NCI-H128 (cell line): ENCODE results near the gene TGFB1I1.
"Not testable (repeated sequence)": the region's sequence is repeated elsewhere in the genome, so short reads cannot be mapped to it uniquely, and the experiment has no call there.

ENCODE experiments used
- DNase-seq: peaks from one replicate; lab custom pipeline; 2025; ENCODE audit not compliant: unreplicated experiment; lab: John Stamatoyannopoulos, UW

TGFB1I1 gene

DNA sequence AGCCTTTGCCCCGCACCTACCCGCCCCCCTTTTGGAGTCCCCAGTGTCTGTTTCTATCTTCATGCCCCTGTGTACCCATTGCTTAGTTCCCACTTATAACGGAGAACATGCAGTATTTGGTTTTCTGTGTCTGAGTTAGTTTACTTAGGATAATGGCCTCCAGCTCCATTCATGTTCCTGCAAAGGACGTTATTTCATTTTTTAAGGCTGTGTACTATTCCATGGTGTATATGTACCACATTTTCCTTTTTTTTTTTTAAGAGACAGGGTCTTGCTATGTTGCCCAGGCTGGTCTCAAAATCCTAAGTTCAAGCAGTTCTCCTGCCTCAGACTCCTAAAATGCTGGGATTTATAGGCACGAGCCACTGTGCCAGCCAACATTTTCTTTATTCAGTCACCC lies 4.1 kb upstream of the TGFB1I1 start:
- no peak for DNase-seq

DNA sequence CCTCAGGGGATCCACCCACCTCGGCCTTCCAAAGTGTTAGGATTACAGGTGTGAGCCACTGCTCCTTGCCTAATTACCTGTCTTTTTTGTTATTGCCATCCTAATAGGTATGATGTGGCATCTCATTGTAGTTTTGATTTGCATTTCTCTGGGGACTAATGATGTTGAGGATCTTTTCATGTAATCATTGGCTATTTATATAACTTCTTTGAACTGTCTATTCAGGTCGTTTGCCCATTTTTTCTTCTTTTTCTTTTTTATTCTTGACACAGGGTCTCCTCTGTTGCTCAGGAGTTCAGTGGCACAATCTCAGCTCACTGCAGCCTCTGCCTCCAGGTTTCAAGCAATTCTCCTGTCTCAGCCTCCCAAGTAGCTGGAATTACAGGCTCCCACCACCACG lies 1.3 kb upstream of the TGFB1I1 start:
- DNase-seq, result no peak

DNA sequence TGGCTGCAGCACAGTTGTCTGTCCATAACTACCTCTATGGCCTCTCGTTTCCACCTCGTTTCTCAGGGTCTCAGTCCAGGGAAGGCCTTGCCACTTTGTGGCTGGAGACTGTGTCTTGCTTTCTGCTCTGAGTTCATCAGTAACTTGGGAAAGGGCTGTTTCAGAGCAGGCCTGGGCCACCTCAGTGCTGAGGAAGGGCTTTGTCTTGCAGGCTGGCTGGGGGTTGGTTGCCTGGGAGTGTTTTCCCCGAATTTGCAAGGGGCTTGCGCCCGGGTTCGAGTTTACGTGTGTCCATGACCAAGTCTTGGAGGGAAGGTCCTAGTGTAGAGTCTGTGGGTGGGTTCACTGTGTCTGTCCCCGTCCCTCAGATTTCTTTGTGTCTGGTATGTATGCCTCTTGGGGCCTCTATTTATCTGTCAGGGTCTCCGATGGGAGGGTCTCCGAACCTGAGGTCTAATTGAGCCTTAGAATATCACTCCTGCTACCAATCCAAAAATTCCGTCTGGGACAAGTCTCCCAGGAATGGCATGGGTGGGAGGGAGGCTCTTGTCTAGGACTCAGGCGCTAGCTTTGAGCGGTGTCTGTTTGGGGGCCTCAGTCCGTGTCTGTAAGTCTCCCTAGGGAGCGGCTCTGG lies 594 bp upstream of the TGFB1I1 start:
- DNase-seq, result no peak

DNA sequence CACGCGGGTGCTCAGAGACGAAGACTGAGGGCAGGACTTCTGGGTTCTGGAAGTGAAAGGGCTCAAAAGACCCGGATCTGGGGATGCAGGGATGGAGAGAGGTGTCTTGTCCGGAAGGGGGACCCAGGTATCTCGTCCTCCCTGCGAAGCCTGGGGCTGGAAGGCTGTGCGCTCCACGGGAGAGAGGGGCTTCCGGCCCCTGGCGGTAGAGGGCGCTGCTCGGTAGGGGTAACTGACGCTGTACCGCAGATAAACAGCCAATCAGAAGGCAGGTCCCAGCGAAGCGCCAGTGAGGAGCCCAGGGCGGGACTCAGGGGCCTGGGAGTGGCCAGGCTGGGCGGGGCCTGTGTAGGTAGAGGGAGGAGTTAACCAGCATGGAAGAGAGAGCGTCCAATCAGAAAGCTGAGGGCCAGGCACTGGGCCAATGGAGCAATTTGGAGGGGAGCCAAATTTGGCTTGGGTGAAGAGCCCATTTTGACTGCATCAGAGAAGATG lies 804 bp downstream of the TGFB1I1 start:
- DNase-seq, result peak; percentile 73

DNA sequence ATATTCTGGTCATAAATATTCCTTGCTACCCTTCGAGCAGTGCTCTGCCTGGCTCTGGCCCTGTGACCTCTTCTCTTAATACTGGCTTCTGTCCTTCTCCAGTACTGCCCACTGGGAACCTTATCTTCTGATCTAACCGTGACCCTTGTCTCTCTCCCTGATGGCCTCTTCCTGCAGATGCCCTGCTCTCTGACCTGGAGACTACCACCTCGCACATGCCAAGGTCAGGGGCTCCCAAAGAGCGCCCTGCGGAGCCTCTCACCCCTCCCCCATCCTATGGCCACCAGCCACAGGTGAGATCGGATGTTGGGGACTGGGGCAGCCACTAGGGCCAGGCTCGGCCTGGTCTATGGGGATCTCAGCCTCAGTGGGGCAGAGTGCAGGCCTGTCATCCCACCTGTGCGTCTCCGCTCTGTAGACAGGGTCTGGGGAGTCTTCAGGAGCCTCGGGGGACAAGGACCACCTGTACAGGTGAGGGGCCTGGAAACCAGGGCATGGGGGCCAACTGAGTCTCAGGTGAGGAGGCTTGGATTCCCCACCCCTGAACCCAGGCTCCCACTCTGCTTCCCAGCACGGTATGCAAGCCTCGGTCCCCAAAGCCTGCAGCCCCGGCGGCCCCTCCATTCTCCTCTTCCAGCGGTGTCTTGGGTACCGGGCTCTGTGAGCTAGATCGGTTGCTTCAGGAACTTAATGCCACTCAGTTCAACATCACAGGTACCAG lies 1.5 kb downstream of the TGFB1I1 start:
- DNase-seq, result no peak

DNA sequence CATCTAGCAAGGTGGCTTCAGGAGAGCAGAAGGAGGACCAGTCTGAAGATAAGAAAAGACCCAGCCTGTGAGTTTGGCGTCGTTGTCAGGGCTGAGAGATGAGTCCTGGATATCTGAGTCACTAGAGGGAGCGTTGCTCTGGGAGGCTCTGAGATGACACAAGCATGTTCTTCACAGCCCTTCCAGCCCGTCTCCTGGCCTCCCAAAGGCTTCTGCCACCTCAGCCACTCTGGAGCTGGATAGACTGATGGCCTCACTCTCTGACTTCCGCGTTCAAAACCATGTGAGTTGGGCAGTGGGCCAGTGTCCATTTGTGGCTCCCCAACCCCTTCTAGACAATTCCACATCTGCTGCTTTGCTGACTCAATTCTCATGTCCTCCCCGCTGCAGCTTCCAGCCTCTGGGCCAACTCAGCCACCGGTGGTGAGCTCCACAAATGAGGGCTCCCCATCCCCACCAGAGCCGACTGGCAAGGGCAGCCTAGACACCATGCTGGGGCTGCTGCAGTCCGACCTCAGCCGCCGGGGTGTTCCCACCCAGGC lies 2.3 kb downstream of the TGFB1I1 start:
- no peak for DNase-seq

DNA sequence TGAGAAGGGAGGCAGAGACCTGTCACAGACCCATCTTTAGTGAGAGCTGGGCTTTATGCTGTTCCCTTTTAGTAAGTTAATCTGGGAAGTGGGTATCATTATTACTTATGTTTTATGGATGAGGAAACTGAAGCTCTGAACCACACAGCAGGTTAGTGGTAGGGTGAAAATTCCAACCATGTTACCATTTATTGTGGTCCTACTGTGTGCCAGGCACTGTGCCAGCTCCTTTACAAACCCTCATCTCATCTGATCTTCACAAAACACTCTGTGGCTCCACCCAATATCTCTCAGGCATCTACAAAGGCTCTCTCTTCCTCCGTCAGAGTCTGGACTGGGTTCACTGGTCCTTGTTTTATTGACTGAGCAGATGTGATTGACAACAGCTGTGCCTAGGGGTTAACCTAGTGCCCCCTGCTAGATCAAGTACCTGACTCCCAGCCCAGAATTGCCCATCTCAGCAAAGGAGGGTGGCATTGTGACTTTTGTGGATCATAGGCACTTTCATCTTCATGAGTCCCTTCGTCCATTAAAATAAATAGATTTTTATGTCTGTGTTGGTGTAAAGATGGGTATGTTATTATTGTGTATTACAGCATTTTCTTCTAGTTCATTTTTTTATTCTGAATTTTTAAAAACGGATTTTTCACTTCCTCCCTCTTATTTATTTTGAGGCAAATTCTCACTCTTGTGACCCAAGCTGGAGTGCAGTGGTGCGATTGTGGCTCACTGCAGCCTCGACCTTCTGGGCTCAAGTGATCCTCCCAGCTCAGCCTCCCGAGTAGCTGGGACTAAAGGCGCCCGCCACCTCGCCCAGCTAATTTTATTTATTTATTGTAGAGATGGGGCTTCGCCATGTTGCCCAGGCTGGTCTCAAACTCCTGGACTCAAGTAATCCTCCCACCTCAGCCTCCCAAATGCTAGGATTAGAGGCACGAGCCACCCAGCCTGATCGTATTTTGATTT lies 3.1 kb downstream of the TGFB1I1 start:
- DNase-seq, result no peak

DNA sequence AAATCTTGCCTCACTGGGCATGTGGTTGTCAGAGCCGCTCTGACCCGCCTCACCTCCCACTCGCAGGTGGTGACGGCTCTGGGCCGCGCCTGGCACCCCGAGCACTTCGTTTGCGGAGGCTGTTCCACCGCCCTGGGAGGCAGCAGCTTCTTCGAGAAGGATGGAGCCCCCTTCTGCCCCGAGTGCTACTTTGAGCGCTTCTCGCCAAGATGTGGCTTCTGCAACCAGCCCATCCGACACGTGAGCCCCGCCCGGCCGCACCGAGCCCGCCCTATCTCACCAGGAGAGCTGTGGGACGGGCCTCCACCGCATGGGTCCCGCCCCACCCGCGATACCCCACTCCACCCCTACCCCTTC lies 4.0 kb downstream of the TGFB1I1 start:
- no peak for DNase-seq

DNA sequence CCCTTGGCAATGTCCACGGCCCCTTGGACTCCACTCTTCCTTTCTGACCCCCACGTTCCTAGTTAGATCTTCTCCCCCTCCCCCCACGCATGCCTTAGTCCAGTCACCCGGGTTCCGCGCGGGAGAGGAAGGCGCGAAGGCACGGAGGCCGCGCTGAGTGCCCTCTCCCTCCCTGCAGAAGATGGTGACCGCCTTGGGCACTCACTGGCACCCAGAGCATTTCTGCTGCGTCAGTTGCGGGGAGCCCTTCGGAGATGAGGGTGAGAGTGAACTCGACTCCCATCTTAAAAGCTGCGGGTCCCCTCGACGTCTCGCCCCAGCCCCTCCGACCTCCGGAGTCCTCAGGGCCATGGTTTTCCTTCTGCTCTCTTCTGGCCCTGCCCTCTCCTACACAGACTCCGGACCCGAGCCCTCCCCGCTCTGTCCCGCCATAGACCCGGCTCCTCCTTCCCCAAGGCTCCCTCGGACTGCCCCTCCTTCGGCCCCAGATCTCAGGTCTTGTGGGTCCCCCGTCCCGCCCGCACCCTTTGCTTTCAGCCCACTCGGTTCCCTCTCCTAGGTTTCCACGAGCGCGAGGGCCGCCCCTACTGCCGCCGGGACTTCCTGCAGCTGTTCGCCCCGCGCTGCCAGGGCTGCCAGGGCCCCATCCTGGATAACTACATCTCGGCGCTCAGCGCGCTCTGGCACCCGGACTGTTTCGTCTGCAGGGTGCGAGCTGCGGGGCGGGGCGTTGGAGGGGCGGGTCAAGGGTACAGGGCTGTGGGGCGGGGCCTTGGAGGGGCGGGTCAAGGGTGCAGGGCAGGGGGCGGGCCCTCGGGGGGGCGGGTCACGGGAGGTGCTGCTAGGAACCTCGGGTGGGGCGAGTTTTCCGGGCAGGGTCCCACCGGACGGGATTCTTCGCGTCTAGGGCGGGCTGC lies 4.6 kb downstream of the TGFB1I1 start:
- DNase-seq, result no peak

DNA sequence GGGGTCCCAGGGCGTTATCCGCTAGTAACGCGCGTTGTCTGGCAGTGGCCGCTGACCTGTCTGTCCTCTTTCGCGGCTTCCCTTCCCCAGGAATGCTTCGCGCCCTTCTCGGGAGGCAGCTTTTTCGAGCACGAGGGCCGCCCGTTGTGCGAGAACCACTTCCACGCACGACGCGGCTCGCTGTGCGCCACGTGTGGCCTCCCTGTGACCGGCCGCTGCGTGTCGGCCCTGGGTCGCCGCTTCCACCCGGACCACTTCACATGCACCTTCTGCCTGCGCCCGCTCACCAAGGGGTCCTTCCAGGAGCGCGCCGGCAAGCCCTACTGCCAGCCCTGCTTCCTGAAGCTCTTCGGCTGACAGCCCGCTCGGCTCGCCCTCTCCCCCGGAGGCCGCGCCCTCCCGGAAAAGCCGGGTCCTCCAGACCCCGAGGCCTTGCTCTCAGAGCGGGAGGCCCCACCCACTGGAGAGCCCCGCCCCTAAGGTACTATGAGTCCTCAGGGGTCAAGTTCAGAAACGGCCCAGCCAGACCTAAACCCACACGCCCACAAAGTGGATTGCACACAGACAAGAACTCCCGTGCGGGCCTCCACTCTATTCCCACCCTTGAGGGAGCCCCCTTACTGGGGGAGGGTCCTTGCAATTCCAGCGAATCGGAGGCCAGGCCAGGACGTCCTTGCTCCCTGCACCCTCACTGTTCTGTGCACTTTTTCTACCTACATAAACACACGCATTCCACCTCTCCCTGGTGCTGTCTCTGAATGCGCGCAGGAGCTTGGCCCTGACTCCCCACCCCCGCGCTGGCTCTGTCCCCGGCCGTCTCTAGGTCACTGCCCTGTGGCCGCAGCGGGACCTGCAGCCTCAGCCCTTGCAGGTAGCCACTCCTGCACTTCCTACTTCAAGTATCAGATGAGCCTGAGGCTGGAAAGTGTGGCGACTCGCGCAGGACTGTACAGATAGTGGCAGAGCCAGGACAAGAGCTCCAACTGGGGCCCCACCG lies 5.6 kb downstream of the TGFB1I1 start:
- no peak for DNase-seq

DNA sequence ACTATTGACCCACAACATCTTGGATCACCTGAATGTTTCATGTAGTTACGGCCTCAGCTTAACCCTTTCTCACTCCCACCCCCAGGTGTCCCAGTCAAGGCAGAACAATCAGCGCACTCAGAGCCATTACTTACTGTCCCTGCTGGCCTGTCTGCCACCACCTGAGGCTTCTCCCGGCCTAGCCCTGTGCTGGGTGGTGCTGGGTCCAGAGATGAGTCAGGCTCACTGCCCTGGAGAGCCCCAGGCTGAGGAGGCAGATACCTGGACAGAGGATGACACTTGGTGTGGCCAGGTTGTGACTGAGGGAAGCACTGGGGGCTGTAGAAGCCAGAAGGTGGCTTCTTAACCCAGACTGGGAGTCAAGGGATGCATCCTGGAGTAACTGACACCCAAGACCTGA lies 7.0 kb downstream of the TGFB1I1 start:
- DNase-seq, result no peak

DNA sequence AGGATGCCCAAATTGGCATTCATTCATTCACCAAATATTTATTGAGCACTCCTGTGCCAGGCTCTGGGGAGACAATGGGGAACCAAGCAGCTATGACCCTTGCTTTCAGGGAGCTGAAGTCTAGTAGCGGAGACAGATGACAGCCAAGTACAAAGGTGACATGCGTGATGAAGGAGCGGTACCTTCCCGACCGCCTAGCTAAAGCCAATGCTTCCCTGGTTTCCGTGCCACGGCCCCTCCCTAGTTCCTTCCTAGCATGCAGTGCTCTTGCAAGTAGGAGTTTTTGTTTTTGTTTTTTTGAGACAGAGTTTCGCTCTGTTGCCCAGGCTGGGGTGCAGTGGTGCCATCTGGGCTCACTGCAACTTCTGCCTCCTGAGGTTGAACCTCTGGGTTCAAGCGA lies 7.8 kb downstream of the TGFB1I1 start:
- DNase-seq, result no peak

DNA sequence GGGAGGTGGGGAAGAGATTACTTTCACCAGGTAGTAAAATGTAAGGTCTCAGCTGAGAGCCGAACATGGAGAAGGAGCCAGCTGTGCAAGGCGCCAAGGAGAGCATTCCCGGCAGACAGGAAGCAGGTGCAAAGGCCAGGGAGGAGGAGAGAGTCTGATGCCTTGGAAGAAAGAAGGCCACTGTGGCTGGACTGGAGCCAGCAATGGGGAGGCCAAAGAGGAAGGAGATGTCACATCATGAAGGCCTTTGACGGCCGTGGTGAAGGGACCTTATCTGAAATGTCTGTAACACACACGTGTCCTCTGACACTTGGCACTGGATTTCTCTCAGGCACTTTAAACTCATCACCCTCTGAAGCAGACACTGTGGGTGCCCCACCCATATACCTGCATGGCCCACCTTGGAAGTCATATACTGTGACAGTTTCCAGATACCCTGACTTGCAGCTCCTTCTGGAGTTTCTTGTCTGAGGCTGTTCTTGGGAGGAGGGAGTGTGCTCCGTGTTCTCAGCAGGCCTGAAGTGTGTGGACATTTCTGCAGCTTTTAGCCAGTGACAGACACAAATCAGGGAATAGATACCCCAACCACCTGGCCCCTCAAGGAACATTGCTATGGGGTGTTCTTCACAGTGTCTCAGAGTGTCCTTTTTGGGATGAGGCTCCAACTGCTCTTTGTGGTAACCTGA lies 9.0 kb downstream of the TGFB1I1 start:
- DNase-seq, result no peak

DNA sequence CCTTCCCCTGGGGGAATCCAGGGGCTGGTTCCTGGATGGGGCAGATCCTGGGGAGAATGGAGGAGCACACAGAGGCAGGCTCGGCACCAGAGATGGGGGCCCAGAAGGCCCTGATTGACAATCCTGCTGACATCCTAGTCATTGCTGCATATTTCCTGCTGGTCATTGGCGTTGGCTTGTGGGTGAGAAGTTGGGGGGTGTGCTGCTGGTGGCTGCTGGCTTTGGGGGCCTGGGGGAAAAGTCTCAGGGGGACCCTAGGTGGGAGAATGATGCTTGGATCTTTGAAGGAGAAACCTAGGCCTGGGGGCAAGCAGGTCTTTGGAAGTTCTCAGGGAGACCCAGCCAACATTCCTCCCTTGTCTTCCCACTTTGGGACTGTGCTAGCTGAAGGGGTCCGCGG lies 11.1 kb downstream of the TGFB1I1 start, which contains the start of gene SLC5A2:
TSS of gene SLC5A2 (plus strand) at position 43 of the 400 bp plus-strand sequence. CDS start at position 57, 14 bp downstream.
- no peak for DNase-seq

DNA sequence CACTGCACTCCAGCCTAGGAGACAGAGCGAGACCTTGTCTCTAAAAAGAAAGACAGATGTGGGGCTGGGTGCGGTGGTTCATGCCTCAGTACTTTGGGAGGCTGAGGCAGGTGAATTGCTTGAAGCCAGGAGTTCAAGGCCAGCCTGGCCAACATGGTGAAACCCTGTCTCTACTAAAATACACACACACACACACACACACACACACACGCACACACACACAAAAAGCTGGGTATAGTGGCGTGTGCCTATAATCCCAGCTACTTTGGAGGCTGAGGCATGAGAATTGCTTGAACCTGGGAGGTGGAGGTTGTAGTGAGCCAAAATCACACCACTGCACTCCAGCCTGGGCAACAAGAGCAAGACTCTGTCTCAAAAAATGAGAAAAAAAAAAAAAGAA lies 12.1 kb downstream of the TGFB1I1 start:
- DNase-seq, result not testable (repeated sequence)

DNA sequence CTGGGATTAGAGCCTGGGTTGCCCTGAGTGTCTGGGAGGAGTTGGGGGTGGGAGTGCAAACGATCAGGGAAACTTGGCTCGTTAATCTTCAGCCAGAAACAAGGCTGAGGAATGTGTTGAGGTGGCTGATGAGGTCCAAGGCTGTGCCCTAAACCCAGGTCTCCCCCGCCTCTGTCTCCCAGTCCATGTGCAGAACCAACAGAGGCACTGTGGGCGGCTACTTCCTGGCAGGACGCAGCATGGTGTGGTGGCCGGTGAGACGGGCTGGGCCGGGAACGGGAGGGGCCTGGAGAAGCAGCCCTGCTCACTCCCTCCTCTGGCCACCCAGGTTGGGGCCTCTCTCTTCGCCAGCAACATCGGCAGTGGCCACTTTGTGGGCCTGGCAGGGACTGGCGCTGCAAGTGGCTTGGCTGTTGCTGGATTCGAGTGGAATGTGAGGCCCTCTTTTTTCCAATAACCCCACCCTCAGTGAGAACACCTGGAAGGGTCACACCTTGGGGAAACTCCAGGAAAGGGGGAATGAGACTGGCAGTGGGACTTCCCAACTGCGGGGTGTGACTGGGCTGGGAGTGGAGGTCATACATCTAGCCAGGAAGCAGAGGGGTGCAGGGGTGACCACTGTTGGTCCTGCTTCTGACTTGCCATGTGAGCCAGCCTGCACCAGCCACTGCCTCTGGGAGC lies 12.7 kb downstream of the TGFB1I1 start:
- DNase-seq, result no peak

DNA sequence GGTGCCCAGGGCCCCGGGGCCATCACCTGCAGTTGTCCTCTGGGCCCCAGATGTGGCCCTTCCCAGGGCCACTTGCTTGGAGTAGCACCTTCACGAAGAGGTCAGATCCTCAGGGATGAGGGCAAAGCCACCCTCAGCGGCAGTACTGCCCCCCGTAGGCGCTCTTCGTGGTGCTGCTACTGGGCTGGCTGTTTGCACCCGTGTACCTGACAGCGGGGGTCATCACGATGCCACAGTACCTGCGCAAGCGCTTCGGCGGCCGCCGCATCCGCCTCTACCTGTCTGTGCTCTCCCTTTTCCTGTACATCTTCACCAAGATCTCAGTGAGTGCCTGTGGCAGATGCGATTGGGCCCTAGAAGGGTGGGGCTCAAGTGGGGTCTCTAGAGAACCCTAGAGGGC lies 13.6 kb downstream of the TGFB1I1 start:
- DNase-seq, result no peak

DNA sequence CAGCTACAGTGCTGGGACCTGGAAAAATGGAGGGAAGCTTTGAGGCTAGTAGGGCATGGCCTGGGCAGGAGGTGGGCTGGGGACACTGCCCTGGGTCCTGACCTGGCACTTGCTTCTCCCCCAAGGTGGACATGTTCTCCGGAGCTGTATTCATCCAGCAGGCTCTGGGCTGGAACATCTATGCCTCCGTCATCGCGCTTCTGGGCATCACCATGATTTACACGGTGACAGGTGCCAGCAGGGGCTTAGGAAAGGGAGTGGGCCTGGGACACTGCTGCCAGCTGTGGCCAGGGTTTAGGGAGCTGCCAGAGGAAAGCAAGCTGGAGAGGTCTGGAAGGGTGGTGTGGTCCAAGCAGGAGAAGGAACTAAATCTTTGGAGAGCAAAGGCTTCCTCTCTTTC lies 14.1 kb downstream of the TGFB1I1 start:
- no peak for DNase-seq
